Stimulated activated CD8-positive, alpha-beta memory T cell treated with anti-CD3 and anti-CD28 coated beads, Interleukin-2, amount 100 ng/mL, for 48 hours (primary cell): ENCODE data around the gene TIMP3.

Source experiments
- DNase-seq, 2 donors: peaks; one replicate each; pipeline ENCODE4 v3.0.0-alpha.2; 2020; ENCODE audit warnings: low read depth in 2 of 2

TIMP3 gene

DNA sequence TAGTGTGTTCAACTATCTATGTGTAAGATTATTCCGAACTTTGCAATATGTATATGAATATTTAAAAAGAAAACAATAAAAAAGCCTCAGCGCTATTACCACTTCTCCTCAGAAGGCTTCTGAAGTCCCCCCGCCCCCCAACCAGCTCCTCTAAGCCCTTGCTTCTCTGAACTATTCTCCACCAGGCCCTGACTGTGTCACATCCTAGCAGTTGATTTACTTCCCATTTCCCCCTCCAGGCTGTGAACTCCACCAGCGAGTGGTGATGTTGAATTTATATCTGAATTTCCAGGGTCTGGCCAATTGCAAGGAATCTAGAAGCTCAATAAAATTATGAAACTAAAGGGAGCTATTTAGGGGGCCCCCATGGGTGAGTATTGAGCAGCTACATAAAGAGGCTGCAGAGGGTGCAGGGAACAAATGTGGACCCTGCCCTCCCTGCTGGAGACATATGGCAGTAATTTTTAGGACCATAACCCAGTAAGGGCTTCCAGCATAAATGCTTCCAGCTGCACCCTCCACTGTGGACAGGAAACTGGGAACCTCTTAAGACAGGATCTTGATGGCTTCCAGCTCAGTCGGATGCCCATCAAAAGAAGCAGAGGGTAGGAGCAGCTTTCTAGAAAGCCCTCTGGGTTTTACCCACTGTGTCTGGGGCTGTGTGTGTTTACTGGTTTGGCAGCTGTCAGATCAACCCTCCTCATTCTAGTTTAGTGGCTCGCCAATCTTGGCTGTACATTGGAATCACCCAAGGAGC lies 81.4 kb downstream of the TIMP3 start:
- DNase-seq: no peak

DNA sequence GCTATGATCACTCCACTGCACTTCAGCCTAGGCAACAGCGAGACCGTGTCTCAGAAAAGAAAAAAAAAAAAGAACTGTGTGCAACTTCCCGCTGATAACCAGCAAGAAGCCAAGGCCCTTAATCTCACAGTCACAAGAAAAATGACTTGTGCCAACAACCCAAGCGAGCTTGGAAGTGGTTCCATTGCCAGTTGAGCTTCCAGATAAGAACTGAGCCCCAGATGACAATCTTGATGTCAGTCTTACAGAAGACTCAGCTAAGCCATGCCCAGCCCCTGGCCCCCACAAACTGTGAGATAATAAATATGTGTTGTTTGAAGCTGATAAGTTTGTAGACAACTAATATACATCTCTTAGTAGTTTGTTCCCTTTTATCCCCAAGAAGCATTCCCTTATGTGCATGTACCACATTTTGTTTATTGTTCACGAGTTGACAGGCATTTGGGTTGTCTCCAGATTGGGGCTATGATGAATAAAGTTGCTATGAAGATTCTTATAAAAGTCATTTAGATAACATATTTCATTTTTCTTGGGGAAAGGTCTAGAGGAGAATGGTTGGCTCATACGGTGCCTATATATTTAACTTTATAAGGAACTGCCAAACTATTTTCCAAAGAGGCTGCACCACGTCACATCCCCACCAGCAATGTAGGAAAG lies 85.9 kb downstream of the TIMP3 start:
- no peak for DNase-seq

DNA sequence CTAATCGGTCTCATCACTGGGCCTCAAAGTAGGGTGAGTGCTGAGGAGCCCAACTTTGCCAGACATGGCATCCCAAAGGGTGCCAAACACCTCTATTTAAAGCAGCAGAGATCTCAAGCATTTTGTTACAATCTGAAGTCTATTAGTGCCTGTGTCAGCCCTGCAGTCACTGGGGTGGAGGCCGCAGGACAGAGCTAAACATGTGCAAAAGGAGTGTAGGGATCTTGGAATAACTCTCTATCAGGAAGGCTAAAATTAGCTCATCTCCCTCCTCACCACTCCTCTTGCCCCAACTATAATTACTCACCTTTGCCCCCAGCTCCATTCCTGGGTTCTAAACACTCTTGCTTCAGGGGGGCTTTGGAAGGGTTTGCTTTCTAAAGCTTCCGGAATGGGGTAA lies 87.5 kb downstream of the TIMP3 start:
- no peak for DNase-seq

DNA sequence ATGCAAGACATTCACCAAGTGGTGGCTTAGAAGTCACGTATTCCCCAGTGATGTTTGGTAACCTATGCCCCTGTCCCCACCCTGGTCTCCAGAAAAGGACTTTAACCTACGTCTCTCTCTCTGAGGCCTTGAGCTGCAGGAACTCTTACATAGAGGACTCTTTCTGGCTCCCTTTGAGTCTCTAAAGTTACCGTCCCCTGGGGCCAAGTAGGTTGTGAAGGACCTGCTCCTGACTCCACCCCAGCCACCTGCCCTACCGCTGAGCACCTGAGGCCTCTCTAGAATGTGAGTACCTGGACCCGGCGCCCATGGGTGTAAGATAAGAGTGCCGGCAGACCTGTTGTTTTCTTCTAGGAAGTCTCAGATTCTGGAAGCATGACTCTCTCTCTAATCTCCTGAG lies 95.4 kb downstream of the TIMP3 start:
- no peak for DNase-seq

DNA sequence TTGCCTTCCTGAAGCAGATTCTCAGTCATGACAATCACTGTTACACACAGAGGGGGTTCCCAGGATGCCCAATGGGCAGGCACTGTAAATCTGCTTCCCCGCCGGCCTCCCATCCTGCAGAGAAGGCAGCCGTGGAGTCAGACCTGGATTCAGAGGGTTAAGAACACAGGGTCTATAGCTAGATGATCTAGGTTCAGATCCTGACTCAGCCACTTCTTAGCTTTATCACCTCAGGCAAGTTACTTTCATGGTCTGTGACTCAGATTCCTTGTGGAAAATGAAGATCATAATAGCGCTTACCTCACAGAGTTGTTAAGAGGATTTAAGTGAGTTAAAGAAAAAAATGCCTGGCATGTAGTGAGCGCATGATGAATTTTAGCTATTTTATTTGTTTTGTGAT lies 95.9 kb downstream of the TIMP3 start:
- DNase-seq: no peak

DNA sequence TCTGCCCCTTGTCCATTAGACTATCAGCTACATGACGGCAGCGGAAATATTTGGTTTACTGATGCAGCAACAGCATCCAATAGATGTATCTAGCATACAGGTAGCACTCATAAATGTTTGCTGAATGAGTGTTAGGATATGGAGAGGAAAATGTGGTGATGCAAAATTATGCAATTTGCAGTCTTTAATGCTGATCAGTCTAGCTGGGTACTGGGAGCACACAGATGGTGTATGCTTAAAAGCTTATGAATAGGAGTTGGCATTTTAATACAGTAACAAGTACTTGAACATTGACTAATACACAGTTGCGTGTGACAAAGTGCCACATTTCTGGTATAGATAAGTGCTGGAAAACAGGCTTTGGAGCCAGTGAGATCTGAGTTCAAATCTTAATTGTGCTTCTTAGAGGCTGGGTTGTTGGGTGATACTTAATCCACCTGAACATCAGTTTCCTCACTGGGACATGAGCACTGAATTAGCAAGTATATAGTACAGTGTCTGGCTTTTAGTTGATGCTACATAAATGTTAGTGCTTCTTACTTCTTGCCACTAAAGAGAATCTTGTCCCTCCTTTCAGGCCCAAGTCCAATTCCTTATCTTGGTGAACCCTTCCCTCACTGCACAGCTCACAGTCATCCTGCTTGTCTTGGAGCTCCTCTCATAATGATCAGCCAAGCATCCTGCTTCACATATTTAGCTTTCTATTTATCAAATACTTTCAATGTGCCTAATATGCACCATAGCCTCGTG lies 99.6 kb downstream of the TIMP3 start:
- no peak for DNase-seq

DNA sequence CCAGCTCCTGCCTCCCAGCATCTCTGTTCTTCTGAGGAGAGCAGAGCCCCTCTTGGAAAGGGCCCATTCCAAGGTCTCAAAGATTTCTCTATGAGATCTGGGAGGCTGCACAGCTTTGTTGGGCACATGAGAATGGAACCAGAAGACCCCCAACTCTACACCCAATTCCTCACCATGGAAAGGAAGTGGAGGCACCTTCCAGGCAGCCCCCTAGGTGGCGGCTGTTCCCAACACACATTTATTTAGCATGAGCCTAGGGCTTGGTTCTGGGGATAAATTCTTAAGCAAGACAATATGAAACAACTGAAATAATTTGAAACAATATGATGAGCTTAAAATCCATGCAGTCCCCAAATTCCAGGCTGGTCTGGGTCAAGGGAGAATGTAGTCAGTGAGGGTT lies 100.4 kb downstream of the TIMP3 start:
- no peak for DNase-seq

DNA sequence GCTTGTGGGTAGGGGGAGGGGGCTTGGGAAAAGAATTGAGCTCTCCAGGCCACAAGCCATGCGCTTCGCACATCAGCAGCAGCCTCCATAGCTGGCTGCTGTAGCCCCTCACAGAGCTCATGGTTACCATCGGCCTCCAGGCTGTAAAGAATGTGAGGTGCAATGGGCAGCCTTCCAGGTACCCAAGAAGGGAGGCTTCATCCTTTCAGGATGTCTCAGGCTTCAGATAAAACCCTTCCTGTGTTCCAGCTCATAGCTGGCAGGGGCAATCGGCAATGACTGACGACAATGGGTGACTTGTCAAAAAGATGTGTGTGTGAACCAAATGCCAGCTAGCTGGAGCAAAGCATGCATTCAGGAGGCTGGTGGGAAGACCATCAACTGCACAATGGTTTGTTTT lies 102.0 kb downstream of the TIMP3 start:
- no peak for DNase-seq

DNA sequence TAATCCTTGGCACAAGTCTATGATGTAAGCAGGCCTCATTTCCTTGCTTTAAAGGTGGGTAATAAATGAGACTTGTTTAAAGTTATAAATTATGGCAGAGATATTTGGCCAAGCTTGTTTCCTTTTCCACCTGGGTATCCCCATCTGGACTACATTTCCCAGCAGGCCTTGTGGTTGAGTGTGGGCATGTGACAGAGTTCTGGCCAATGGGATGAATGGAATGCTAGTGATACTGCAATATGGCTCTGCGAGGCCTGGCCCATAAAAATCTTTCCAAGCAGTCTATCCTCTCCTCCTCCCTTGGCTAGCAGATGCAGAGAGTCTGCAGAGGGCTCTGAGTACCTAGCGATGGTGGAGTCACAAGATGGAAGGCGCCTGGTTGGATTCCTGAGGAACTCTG lies 102.5 kb downstream of the TIMP3 start:
- no peak for DNase-seq

DNA sequence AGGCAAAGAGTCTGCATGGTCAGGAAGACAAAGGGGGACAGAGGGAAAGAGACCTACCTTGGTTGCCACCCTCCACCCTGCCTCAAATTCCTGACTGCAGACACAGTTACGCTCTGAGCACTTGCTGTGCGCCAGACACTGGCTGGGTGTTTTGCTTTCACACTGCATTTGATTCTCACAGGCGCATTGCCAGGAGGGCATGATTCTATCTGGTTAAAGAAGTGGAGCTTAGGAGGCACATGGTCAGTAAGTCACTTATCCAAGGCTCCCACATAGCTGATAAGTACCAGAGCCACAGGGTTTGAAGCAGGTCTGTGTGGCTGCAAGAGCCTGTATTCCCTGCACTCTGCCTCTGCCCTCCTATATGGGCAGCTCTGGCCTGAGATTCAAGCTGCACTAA lies 103.9 kb downstream of the TIMP3 start:
- DNase-seq: no peak

DNA sequence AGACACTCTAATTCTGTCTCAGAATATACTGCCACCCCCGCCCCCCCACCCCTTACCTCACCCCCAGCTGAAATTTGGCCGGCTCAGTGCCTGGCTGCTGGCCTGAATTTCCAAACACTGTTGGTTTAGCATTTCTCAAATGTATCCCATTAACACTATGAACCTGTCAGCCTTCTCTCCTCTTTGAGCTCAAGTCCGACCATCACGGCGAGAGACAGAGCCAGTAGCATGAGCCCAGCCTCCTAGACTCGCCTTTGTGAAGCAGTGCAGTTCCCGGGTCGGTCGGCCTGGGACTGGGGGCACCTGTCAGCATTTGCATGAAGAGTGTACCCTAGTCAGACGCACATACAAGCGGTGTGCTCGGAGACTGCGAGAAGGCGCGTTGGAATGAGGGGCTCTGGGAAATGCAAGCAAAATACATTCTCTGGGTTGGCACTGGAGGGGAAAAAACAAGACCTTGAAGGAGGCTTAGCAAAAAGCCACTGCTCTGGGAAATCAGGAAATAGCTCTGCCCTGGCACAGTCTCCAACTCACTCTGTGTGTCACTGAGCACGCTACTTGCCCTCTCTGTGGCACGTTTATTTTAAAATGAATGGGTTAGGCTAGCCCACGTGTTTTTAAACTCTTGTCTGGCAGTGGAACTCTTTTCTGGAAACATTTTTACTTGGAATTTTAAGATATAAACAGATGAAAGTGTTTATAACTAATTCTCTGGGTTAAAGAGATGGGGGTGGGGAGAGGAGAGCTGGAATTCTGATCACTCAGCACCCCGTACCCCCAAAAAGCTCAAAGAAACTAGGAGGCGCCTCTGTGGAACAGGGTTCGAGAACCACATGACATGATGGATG lies 108.3 kb downstream of the TIMP3 start:
- no peak for DNase-seq

DNA sequence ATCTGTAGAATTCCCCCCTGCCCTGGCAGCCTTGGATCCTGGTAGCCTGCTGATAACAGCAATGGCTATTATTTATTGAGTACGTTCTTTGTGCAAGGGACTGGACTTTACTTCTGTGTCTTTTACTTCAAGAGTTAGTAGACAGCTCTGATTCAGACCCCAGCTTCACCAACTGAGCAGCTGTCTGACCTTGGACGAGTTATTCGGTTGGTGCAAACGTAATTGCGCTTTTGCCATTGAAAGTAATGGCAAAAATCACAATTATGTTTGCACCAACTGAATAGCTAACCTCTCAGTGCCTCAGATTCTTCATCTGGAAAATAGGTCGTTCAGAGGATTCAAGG lies 108.9 kb downstream of the TIMP3 start:
- DNase-seq: no peak

DNA sequence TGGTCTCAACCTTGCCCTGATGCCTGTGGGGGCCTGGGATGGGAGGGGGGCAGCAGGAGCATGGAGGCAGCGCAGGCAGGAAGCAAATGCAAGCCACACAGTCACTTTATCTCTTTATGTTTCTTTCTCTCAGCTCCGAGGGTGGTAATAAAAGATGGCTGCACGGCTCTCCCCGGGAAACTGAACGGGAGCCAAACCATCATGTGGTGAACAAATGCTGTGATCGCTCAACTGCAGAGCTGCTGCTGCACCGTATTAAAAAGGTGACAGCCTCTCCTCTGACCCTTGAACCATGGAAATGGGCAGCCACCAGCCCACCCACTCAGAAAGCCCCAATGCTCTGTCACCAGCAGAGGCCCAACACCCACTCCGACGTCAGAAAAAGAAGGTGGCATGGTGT lies 110.0 kb downstream of the TIMP3 start:
- no peak for DNase-seq
